B cell (primary cell): ENCODE results near the gene HIVEP1. TPM values are rescaled to one million over a fixed set of nuclear protein-coding genes. Genes with fewer than 3 reads are reported as not detected.

Source experiments
- ATAC-seq: fragments of 200-7000 bp; cut with Tn5 transposase; one replicate; pipeline ENCODE4 v1.10.0; 2021; ENCODE audit warnings: low read depth, mild to moderate bottlenecking, moderate number of reproducible peaks, moderate library complexity
- CTCF ChIA-PET: fragments of 350-600 bp; sonication (Branson Sonifier 250); formaldehyde crosslinking; loops from one replicate; lab custom pipeline; 2021; ENCODE audit warnings: antibody characterized with exemption, inconsistent platforms; lab: Charles Lee
- POLR2A ChIA-PET: fragments of 350-600 bp; sonication (Branson Sonifier 250); formaldehyde crosslinking; loops from one replicate; lab custom pipeline; 2021; ENCODE audit warnings: antibody characterized with exemption; lab: Charles Lee
- DNase-seq: peaks from one replicate; pipeline ENCODE4 v3.0.0; 2013
- H2AFZ ChIP-seq: 2 replicates; pipeline ENCODE4 v1.6.1; 2012; ENCODE audit warnings: mild to moderate bottlenecking, low read depth, low read length; ENCODE audit not compliant: insufficient read depth, poor library complexity, severe bottlenecking
- H3K27ac ChIP-seq, 2 donors: 1 replicate in 1 of 2; 2 replicates in 1 of 2; pipeline ENCODE4 v1.5.1; 2012 to 2013; ENCODE audit warnings: low read length in 2 of 2, mild to moderate bottlenecking in 2 of 2, moderate library complexity in 1 of 2
- H3K27me3 ChIP-seq, 4 experiments: fragments of 200-600 bp in 1 of 4; sonication (generic) in 1 of 4; replicated peaks in 1 of 4; 1 replicate in 2 of 4; 2 replicates in 2 of 4; pipeline versions ENCODE4 v1.6.1 to v1.7.0; 2013 to 2016; ENCODE audit warnings: low read length in 3 of 4, mild to moderate bottlenecking in 2 of 4, mixed read lengths in 1 of 4, moderate library complexity in 1 of 4; ENCODE audit not compliant: insufficient read depth in 4 of 4, control insufficient read depth in 3 of 4; ENCODE audit errors: control extremely low read depth in 1 of 4
- H3K36me3 ChIP-seq, 2 experiments: replicated peaks in 1 of 2; 1 replicate in 1 of 2; 2 replicates in 1 of 2; pipeline versions ENCODE4 v1.6.1 to v1.7.1; 2013; ENCODE audit warnings: low read length in 1 of 2; ENCODE audit not compliant: insufficient read depth in 2 of 2, control insufficient read depth in 1 of 2; ENCODE audit errors: control extremely low read depth in 1 of 2, extremely low read depth in 1 of 2
- H3K4me1 ChIP-seq, 2 donors: fragments of 200-600 bp in 1 of 2; sonication (generic) in 1 of 2; 1 replicate in 1 of 2; 2 replicates in 1 of 2; pipeline versions ENCODE4 v1.5.1 to v1.6.1; 2013 to 2017; ENCODE audit warnings: low read length in 2 of 2; ENCODE audit not compliant: control insufficient read depth in 2 of 2, insufficient read depth in 2 of 2
- H3K4me2 ChIP-seq: replicated peaks from 2 replicates; pipeline ENCODE3; 2012; ENCODE audit warnings: mild to moderate bottlenecking, low read depth, low read length; ENCODE audit not compliant: poor library complexity, severe bottlenecking
- H3K4me3 ChIP-seq, 5 experiments: fragments of 200-600 bp in 1 of 5; sonication (generic) in 1 of 5; 1 replicate in 3 of 5; 2 replicates in 2 of 5; pipeline versions ENCODE4 v1.5.1 to v1.7.0; 2011 to 2016; ENCODE audit warnings: low read length in 4 of 5, mild to moderate bottlenecking in 4 of 5, low read depth in 2 of 5, control low read depth in 1 of 5, moderate library complexity in 1 of 5; ENCODE audit not compliant: insufficient read depth in 1 of 5; ENCODE audit errors: control extremely low read depth in 1 of 5, extremely low read depth in 1 of 5
- H3K79me2 ChIP-seq: fragments of 200-600 bp; sonication (generic); one replicate; pipeline ENCODE4 v1.6.0; 2016; ENCODE audit warnings: low read length; ENCODE audit not compliant: control insufficient read depth, insufficient read depth
- H3K9ac ChIP-seq: fragments of 200-600 bp; sonication (generic); 2 replicates; pipeline ENCODE4 v1.6.1; 2017; ENCODE audit warnings: mild to moderate bottlenecking, low read length, moderate library complexity
- H3K9me3 ChIP-seq, 3 donors: one replicate each; pipeline versions ENCODE4 v1.6.1 to v1.7.1; 2013; ENCODE audit warnings: low read length in 2 of 3; ENCODE audit not compliant: control insufficient read depth in 2 of 3, insufficient read depth in 1 of 3; ENCODE audit errors: control extremely low read depth in 1 of 3
- H4K20me1 ChIP-seq: 2 replicates; pipeline ENCODE4 v1.6.0; 2012; ENCODE audit warnings: mild to moderate bottlenecking, low read length; ENCODE audit not compliant: insufficient read depth, control insufficient read depth, poor library complexity, severe bottlenecking
- H3K27ac Mint-ChIP-seq: one replicate; pipeline ENCODE4 v1.8.0; 2021; ENCODE audit warnings: mixed read lengths
- H3K27me3 Mint-ChIP-seq: one replicate; pipeline ENCODE4 v1.8.0; 2021; ENCODE audit warnings: mixed read lengths
- H3K4me1 Mint-ChIP-seq: one replicate; pipeline ENCODE4 v1.8.0; 2021; ENCODE audit warnings: mixed read lengths
- H3K4me3 Mint-ChIP-seq: one replicate; pipeline ENCODE4 v1.8.0; 2021; ENCODE audit warnings: mixed read lengths
- H3K9me3 Mint-ChIP-seq: one replicate; pipeline ENCODE4 v1.8.0; 2022; ENCODE audit warnings: mixed read lengths; ENCODE audit not compliant: insufficient read depth
- CTCF ChIP-seq: fragments of 200-600 bp; IDR thresholded peaks from one replicate; pipeline ENCODE4 v1.8.0; 2022; ENCODE audit warnings: antibody characterized with exemption, mild to moderate bottlenecking
- EZH2 ChIP-seq: IDR thresholded peaks from 2 replicates; pipeline ENCODE4 v1.6.1; 2012; ENCODE audit warnings: borderline replicate concordance, low read depth, mild to moderate bottlenecking, moderate library complexity, low read length; ENCODE audit not compliant: insufficient read depth, poor library complexity, severe bottlenecking
- WGBS: methylation state at CpG from one replicate; pipeline ENCODE4 v1.1.5; 2013; ENCODE audit warnings: missing lambda C conversion rate; ENCODE audit not compliant: insufficient coverage; 5-methylcytosine and 5-hydroxymethylcytosine counted together
- intact Hi-C: fragments of 100-400 bp; cut with micrococcal nuclease; formaldehyde crosslinking; loops from one replicate; pipeline ENCODE4 v1.10.0; 2022
- polyA plus RNA-seq: library from polyadenylated mRNA; depleted of rRNA; stranded (reverse); fragments of >200 nt; gene quantifications from 2 replicates; pipeline ENCODE4 v1.2.3, GENCODE V29; 2012
- total RNA-seq, 2 donors: library from RNA; stranded (reverse); fragments of 120-200 nt in 1 of 2; gene quantifications; 1 replicate in 1 of 2; 2 replicates in 1 of 2; pipeline versions ENCODE4 v1.2.3 to v1.2.4, GENCODE V29; 2013 to 2022

HIVEP1 gene
- total and polyA plus RNA-seq, 2 donors (not counting 1 experiment from before 2014, with no cell fraction given) = 11.3 to 96.5 TPM

GRCh38 chr6:12099623-12100338 lies 87.7 kb downstream of the HIVEP1 start:
- no peak for DNase-seq
- Histone ChIP-seq H3K27ac (no peak overlapping the region), H3K4me3 (no peak overlapping the region), H3K4me1 (peaks cover 0 to 3% of the 10 kb centered on the region in 2 donors), H3K27me3 (no peaks in the 10 kb centered on the region), H4K20me1 (peaks cover 6% of the 10 kb centered on the region), H3K9me3 (no peaks in the 10 kb centered on the region), H3K36me3 (no peaks in the 10 kb centered on the region), H3K79me2 (peaks cover 16% of the 10 kb centered on the region), H2AFZ (no peak overlapping the region), H3K9ac (no peak overlapping the region), H3K4me2 (no peak overlapping the region)
- no peak overlapping the region for H3K4me3 Mint-ChIP-seq
- ATAC-seq = no peak
- peaks cover 28% of the 10 kb centered on the region for H3K4me1 Mint-ChIP-seq
- no peak for TF ChIP-seq EZH2
- no peak for TF ChIP-seq CTCF
- CTCF ChIA-PET = no interaction called here
- no peaks in the 10 kb centered on the region for H3K9me3 Mint-ChIP-seq
- WGBS = 86% methylated on average over 1 of the region's 4 CpGs
- intact Hi-C loops = no loop called here
- H3K27ac Mint-ChIP-seq = no peak overlapping the region
- H3K27me3 Mint-ChIP-seq = no peaks in the 10 kb centered on the region
- POLR2A ChIA-PET = no interaction called here

- no peaks in the 10 kb centered on the region for H3K27me3 ChIP-seq
- peaks cover 0 to 3% of the 10 kb centered on the region in 2 donors for H3K4me1 ChIP-seq
- intact Hi-C loops = no loop called here
- no peak overlapping the region for H2AFZ ChIP-seq
- peaks cover 6% of the 10 kb centered on the region for H4K20me1 ChIP-seq
- peaks cover 27% of the 10 kb centered on the region for H3K4me1 Mint-ChIP-seq
- no peak overlapping the region for H3K27ac ChIP-seq
- peaks cover 12% of the 10 kb centered on the region for H3K79me2 ChIP-seq
- ChIA-PET CTCF (no interaction called here), POLR2A (no interaction called here)
- H3K4me3 Mint-ChIP-seq = no peak overlapping the region
- H3K4me3 ChIP-seq = no peak overlapping the region
- H3K36me3 ChIP-seq = no peaks in the 10 kb centered on the region
- TF ChIP-seq CTCF (no peak), EZH2 (no peak)
- no peak for ATAC-seq
- H3K9me3 Mint-ChIP-seq = no peaks in the 10 kb centered on the region
- no peak overlapping the region for H3K27ac Mint-ChIP-seq
- H3K4me2 ChIP-seq = no peak overlapping the region
- H3K9me3 ChIP-seq = no peaks in the 10 kb centered on the region
- H3K9ac ChIP-seq = no peak overlapping the region
- H3K27me3 Mint-ChIP-seq = no peaks in the 10 kb centered on the region
- no peak for DNase-seq
Observed at GRCh38 chr6:12101048-12101447, 88.9 kb downstream of the HIVEP1 start.
